Measurements from ENCODE around the gene HACE1. TPM values are rescaled to one million over a fixed set of nuclear protein-coding genes. Genes with fewer than 3 reads are reported as not detected.
A peak's percentile ranks its signal among the peaks of the same experiment; 100 is the strongest.

Gene HACE1
- total RNA-seq, 1 donor from 2014 or later: 14.8 TPM

- no peak for DNase-seq
- Histone ChIP-seq H3K27ac (no peak overlapping the region), H3K9me3 (no peaks in the 10 kb centered on the region), H3K36me3 (no peaks in the 10 kb centered on the region), H3K4me1 (no peaks in the 10 kb centered on the region), H3K27me3 (no peaks in the 10 kb centered on the region), H3K4me3 (no peak overlapping the region)
- no peak for ATAC-seq
- intact Hi-C loops (cut with DNase I): no loop called here
- TF ChIP-seq CTCF (IDR thresholded peaks at IDR 0.05): no peak
Observed at GRCh38 chr6:104728448-104728847, 131.3 kb downstream of the HACE1 start.

GRCh38 chr6:104718672-104719071 is 141.0 kb downstream of the HACE1 start:
- no peak for TF ChIP-seq CTCF (IDR thresholded peaks at IDR 0.05)
- no peaks in the 10 kb centered on the region for H3K4me1 ChIP-seq
- intact Hi-C loops (cut with DNase I): no loop called here
- H3K27ac ChIP-seq: no peak overlapping the region
- H3K9me3 ChIP-seq: no peaks in the 10 kb centered on the region
- DNase-seq (no peak), ATAC-seq (no peak)
- no peak overlapping the region for H3K4me3 ChIP-seq
- no peaks in the 10 kb centered on the region for H3K36me3 ChIP-seq
- H3K27me3 ChIP-seq: no peaks in the 10 kb centered on the region

GRCh38 chr6:104716858-104717257 is 142.9 kb downstream of the HACE1 start:
- no peak for ATAC-seq
- no peaks in the 10 kb centered on the region for H3K9me3 ChIP-seq
- no peaks in the 10 kb centered on the region for H3K36me3 ChIP-seq
- no peak overlapping the region for H3K4me3 ChIP-seq
- TF ChIP-seq CTCF (IDR thresholded peaks at IDR 0.05): no peak
- intact Hi-C loops (cut with DNase I): no loop called here
- H3K4me1 ChIP-seq: no peaks in the 10 kb centered on the region
- H3K27me3 ChIP-seq: no peaks in the 10 kb centered on the region
- no peak for DNase-seq
- no peak overlapping the region for H3K27ac ChIP-seq

- intact Hi-C loops (cut with DNase I): no loop called here
- Histone ChIP-seq H3K36me3 (no peaks in the 10 kb centered on the region), H3K9me3 (no peaks in the 10 kb centered on the region), H3K4me3 (no peak overlapping the region), H3K4me1 (no peaks in the 10 kb centered on the region), H3K27ac (no peak overlapping the region), H3K27me3 (no peaks in the 10 kb centered on the region)
- no peak for DNase-seq
- ATAC-seq: no peak
- TF ChIP-seq CTCF (IDR thresholded peaks at IDR 0.05): no peak
Observed at GRCh38 chr6:104714796-104715195, 144.9 kb downstream of the HACE1 start.

- Histone ChIP-seq H3K27me3 (no peaks in the 10 kb centered on the region), H3K36me3 (no peaks in the 10 kb centered on the region), H3K9me3 (no peaks in the 10 kb centered on the region), H3K27ac (no peak overlapping the region), H3K4me3 (no peak overlapping the region), H3K4me1 (no peaks in the 10 kb centered on the region)
- DNase-seq (no peak), ATAC-seq (no peak)
- intact Hi-C loops (cut with DNase I): no loop called here
- no peak for TF ChIP-seq CTCF (IDR thresholded peaks at IDR 0.05)
Observed at GRCh38 chr6:104713982-104714381, 145.7 kb downstream of the HACE1 start.

GRCh38 chr6:104711371-104711770 is 148.3 kb downstream of the HACE1 start:
- intact Hi-C loops (cut with DNase I): no loop called here
- Histone ChIP-seq H3K27ac (no peak overlapping the region), H3K4me3 (no peak overlapping the region), H3K27me3 (no peaks in the 10 kb centered on the region), H3K9me3 (no peaks in the 10 kb centered on the region), H3K4me1 (no peaks in the 10 kb centered on the region), H3K36me3 (no peaks in the 10 kb centered on the region)
- peak; percentile 93 for ATAC-seq
- no peak for TF ChIP-seq CTCF (IDR thresholded peaks at IDR 0.05)
- DNase-seq: no peak
